ENCODE data around the gene DCXR. TPM values are rescaled to one million over a fixed set of nuclear protein-coding genes. Genes with fewer than 3 reads are reported as not detected.

DCXR gene
- total and polyA plus RNA-seq, 7 donors: 44.3 to 163 (median 94.8) TPM

GRCh38 chr17:82050152-82050760, 12.8 kb upstream of the DCXR start:
- no peak for DNase-seq
- Histone ChIP-seq H3K4me3 (peak overlapping the region in 3 of 4 donors; percentile 83 to 90 (median 89)), H3K36me3 (peaks cover 10 to 58% (median 16%) of the 10 kb centered on the region in 4 donors), H3K27me3 (no peaks in the 10 kb centered on the region), H3K27ac (peak overlapping the region in 3 of 4 donors; percentile 66 to 84 (median 77)), H3K9me3 (no peaks in the 10 kb centered on the region), H3K4me1 (peaks cover 0 to 38% (median 35%) of the 10 kb centered on the region in 4 donors)
- TF ChIP-seq POLR2AphosphoS5 (IDR thresholded peaks at IDR 0.05) (no peak), POLR2A (IDR thresholded peaks at IDR 0.05) (no peak), CTCF (IDR thresholded peaks at IDR 0.05) (no peak), EP300 (IDR thresholded peaks at IDR 0.05) (no peak)
- WGBS, 2 donors: 89 to 91% methylated on average over 28 of the region's 28 CpGs
- intact Hi-C loops (cut with DNase I): no loop called here

DNA sequence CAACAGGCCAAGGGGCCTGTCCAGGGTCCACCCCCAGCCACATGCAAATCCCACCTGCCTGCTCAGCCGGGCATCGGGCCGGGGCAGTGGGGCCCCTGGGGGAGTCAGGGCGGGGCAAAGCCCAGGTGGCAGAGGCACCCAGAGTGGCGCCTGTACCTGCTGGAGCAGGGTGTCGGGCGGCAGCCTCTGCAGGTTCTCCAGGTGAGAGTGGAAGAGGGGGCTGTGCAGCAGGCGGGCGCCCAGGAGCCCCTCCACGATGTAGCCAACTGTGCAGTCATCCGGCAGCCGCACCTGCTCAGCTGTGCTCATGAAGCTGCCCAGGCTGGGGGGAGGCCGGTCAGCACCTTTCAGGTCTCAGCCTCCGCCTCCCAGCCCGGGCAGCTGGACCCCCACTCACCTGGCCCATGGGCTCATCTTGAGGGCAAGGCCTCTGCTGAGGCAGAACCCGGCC, 12.0 kb upstream of the DCXR start:
- Histone ChIP-seq H3K27ac (no peak overlapping the region), H3K36me3 (peaks cover 2 to 51% (median 9%) of the 10 kb centered on the region in 4 donors), H3K4me1 (peaks cover 0 to 38% (median 35%) of the 10 kb centered on the region in 4 donors), H3K27me3 (no peaks in the 10 kb centered on the region), H3K9me3 (no peaks in the 10 kb centered on the region), H3K4me3 (no peak overlapping the region)
- TF ChIP-seq EP300 (IDR thresholded peaks at IDR 0.05) (no peak), POLR2A (IDR thresholded peaks at IDR 0.05) (no peak), POLR2AphosphoS5 (IDR thresholded peaks at IDR 0.05) (no peak), CTCF (IDR thresholded peaks at IDR 0.05) (no peak)
- intact Hi-C loops (cut with DNase I): no loop called here
- no peak for DNase-seq
- 86 to 93% methylated on average over 16 of the region's 16 CpGs for whole genome bisulfite sequencing, 2 donors

GRCh38 chr17:82049106-82049505, 11.6 kb upstream of the DCXR start:
- intact Hi-C loops (cut with DNase I): no loop called here
- no peak for TF ChIP-seq POLR2AphosphoS5 (IDR thresholded peaks at IDR 0.05)
- no peak for TF ChIP-seq POLR2A (IDR thresholded peaks at IDR 0.05)
- no peak for TF ChIP-seq EP300 (IDR thresholded peaks at IDR 0.05)
- TF ChIP-seq CTCF (IDR thresholded peaks at IDR 0.05): no peak
- Histone ChIP-seq H3K27me3 (no peaks in the 10 kb centered on the region), H3K9me3 (no peaks in the 10 kb centered on the region), H3K36me3 (peaks cover 0 to 46% (median 6%) of the 10 kb centered on the region in 4 donors), H3K27ac (no peak overlapping the region), H3K4me3 (no peak overlapping the region), H3K4me1 (peaks cover 0 to 38% (median 35%) of the 10 kb centered on the region in 4 donors)
- WGBS, 2 donors: 86 to 91% methylated on average over 8 of the region's 8 CpGs
- DNase-seq: no peak

DNA sequence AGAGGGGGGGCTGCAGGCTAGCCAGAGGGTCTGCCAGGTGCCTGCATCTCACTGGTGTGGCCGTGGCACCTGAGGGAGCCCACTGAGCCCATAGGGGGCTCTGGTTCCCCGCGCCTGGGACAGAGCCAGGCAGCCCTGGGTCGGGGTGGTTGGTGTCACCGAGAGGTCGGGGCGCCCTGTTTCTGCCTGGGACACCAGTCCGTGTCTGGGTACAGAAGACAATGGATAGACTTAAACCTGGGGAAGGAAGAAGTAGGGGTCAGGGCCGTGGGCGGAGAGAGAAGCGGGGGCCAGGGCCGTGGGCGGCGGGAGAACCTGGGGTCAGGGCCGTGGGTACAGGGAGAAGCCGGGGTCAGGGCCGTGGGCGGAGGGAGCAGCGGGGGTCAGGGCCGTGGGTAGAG, 11.1 kb upstream of the DCXR start:
- H3K27me3 ChIP-seq: no peaks in the 10 kb centered on the region
- no peak overlapping the region for H3K27ac ChIP-seq
- 91 to 93% methylated on average over 20 of the region's 20 CpGs for WGBS, 2 donors
- no peak for TF ChIP-seq EP300 (IDR thresholded peaks at IDR 0.05)
- no peak for TF ChIP-seq POLR2AphosphoS5 (IDR thresholded peaks at IDR 0.05)
- TF ChIP-seq CTCF (IDR thresholded peaks at IDR 0.05): no peak
- no peak for TF ChIP-seq POLR2A (IDR thresholded peaks at IDR 0.05)
- peaks cover 0 to 41% (median 6%) of the 10 kb centered on the region in 4 donors for H3K36me3 ChIP-seq
- H3K9me3 ChIP-seq: no peaks in the 10 kb centered on the region
- no peak for DNase-seq
- no peak overlapping the region for H3K4me3 ChIP-seq
- intact Hi-C loops (cut with DNase I): no loop called here
- H3K4me1 ChIP-seq: peaks cover 0 to 35% (median 30%) of the 10 kb centered on the region in 4 donors

Data from sigmoid colon (tissue), 7 donors.